DOHH2 (cell line): ENCODE data around the gene CMSS1.

Source experiments
- H3F3A ChIP-seq: fragments of 200-600 bp; sonication (generic), shearing (Covaris generic); 2 replicates; pipeline ENCODE4 v1.6.0; 2016; ENCODE audit warnings: antibody characterized with exemption, mild to moderate bottlenecking; ENCODE audit not compliant: control insufficient read depth, insufficient read depth
- H3K27ac ChIP-seq: fragments of 200-600 bp; sonication (generic); 2 replicates; pipeline ENCODE4 v1.5.1; 2014; ENCODE audit warnings: low read depth, mild to moderate bottlenecking, low read length, moderate library complexity
- H3K27me3 ChIP-seq: fragments of 200-600 bp; sonication (generic); 2 replicates; pipeline ENCODE4 v1.6.1; 2014; ENCODE audit warnings: mild to moderate bottlenecking, low read length, mixed read lengths; ENCODE audit not compliant: control insufficient read depth
- H3K36me3 ChIP-seq: fragments of 200-600 bp; sonication (generic); 2 replicates; pipeline ENCODE4 v1.6.1; 2014; ENCODE audit warnings: mild to moderate bottlenecking, low read length, moderate library complexity, mixed read lengths; ENCODE audit not compliant: control insufficient read depth
- H3K4me1 ChIP-seq: fragments of 200-600 bp; sonication (generic); 2 replicates; pipeline ENCODE4 v1.6.1; 2014; ENCODE audit warnings: mild to moderate bottlenecking, low read length, mixed read lengths; ENCODE audit not compliant: control insufficient read depth
- H3K4me2 ChIP-seq: fragments of 200-600 bp; sonication (generic); 2 replicates; pipeline ENCODE4 v1.6.0; 2014; ENCODE audit warnings: mild to moderate bottlenecking, low read length, moderate library complexity
- H3K4me3 ChIP-seq: fragments of 200-600 bp; sonication (generic); 2 replicates; pipeline ENCODE4 v1.5.1; 2014; ENCODE audit warnings: mild to moderate bottlenecking, low read length, mixed read lengths
- H3K79me2 ChIP-seq: fragments of 200-600 bp; sonication (generic); 2 replicates; pipeline ENCODE4 v1.6.1; 2014; ENCODE audit warnings: mild to moderate bottlenecking, low read length, mixed read lengths; ENCODE audit not compliant: control insufficient read depth
- H3K9me2 ChIP-seq: fragments of 200-600 bp; sonication (generic); replicated peaks from 2 replicates; pipeline ENCODE4 v1.6.1; 2014; ENCODE audit warnings: mild to moderate bottlenecking, low read length, mixed read lengths; ENCODE audit not compliant: control insufficient read depth
- H3K9me3 ChIP-seq: fragments of 200-600 bp; sonication (generic); 2 replicates; pipeline ENCODE4 v1.6.1; 2014; ENCODE audit warnings: antibody characterized with exemption, low read length, mixed read lengths; ENCODE audit not compliant: control insufficient read depth, insufficient read depth
- H4K20me1 ChIP-seq: fragments of 200-600 bp; sonication (generic); 2 replicates; pipeline ENCODE4 v1.6.0; 2014; ENCODE audit warnings: low read depth, mild to moderate bottlenecking, antibody characterized with exemption, low read length, moderate library complexity; ENCODE audit not compliant: control insufficient read depth, insufficient read depth
- EZH2phosphoT487 ChIP-seq: fragments of 200-600 bp; sonication (generic); IDR thresholded peaks from 2 replicates; pipeline ENCODE4 v1.6.1; 2017; ENCODE audit warnings: borderline replicate concordance, mild to moderate bottlenecking, antibody characterized with exemption, low read length, moderate library complexity, mixed read lengths
- TF ChIP-seq, protein P1 (sequence below): fragments of 200-600 bp; sonication (generic); IDR thresholded peaks from one replicate; pipeline ENCODE4 v1.5.1; 2014; ENCODE audit warnings: antibody characterized with exemption, mild to moderate bottlenecking, low read depth, low read length; ENCODE audit not compliant: poor library complexity, severe bottlenecking

The CMSS1 gene

DNA sequence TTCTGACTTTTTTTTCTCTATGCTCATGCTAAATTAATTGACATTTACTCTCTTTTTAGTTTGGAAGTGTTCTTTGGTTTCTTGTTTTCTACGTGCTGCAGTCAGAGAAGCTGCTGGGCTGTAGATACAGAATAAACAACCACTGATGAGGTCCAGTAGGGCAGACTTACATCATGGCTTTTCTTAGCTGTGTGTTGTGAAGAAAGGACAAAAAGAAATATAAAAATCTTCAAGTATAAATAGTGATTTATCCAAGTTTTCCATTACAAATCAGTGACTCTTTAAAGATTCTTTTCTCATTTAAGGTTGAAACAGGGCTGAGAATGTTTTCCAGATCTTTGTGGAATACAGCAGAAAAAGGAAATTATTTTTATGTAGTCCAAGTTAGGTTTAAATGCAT, 122.2 kb downstream of the CMSS1 start:
- Histone ChIP-seq H3K4me1 (peaks cover 14% of the 10 kb centered on the region), H3K4me2 (no peak overlapping the region)
- TF ChIP-seq EZH2phosphoT487: no peak
- TF ChIP-seq, protein P1, sequence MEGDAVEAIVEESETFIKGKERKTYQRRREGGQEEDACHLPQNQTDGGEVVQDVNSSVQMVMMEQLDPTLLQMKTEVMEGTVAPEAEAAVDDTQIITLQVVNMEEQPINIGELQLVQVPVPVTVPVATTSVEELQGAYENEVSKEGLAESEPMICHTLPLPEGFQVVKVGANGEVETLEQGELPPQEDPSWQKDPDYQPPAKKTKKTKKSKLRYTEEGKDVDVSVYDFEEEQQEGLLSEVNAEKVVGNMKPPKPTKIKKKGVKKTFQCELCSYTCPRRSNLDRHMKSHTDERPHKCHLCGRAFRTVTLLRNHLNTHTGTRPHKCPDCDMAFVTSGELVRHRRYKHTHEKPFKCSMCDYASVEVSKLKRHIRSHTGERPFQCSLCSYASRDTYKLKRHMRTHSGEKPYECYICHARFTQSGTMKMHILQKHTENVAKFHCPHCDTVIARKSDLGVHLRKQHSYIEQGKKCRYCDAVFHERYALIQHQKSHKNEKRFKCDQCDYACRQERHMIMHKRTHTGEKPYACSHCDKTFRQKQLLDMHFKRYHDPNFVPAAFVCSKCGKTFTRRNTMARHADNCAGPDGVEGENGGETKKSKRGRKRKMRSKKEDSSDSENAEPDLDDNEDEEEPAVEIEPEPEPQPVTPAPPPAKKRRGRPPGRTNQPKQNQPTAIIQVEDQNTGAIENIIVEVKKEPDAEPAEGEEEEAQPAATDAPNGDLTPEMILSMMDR: no peak

DNA sequence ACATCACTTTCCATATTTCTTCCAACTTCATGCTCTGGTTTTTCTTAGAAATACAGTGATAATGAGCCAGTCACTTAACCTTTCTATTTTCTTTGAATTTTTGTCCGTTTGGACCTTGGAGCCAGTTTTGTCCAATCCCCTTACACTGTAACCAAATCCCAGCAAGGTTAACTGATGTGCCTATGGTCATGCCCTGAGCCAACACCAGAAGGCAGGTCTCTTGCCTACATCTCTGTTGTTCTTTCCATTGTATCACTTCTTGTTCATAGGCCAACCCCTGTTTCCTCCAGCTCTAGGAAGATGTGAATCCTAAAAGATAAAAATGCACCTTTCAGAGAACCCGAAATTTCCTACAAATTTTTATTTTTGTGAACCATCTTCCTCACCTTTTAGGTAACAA, 122.7 kb downstream of the CMSS1 start:
- H3K4me3 ChIP-seq: no peak overlapping the region
- no peaks in the 10 kb centered on the region for H3F3A ChIP-seq
- TF ChIP-seq, protein P1: no peak
- H3K27ac ChIP-seq: no peak overlapping the region
- no peaks in the 10 kb centered on the region for H3K9me3 ChIP-seq
- H3K79me2 ChIP-seq: no peaks in the 10 kb centered on the region
- H3K4me1 ChIP-seq: peaks cover 14% of the 10 kb centered on the region
- no peaks in the 10 kb centered on the region for H3K36me3 ChIP-seq
- H3K27me3 ChIP-seq: no peaks in the 10 kb centered on the region
- H3K9me2 ChIP-seq: no peaks in the 10 kb centered on the region
- H3K4me2 ChIP-seq: no peak overlapping the region
- no peaks in the 10 kb centered on the region for H4K20me1 ChIP-seq

More for the DNA sequence above, 122.2 kb downstream of the CMSS1 start:
- Histone ChIP-seq H3K4me3 (no peak overlapping the region), H3K9me3 (no peaks in the 10 kb centered on the region), H3K79me2 (no peaks in the 10 kb centered on the region), H3K27ac (no peak overlapping the region), H4K20me1 (no peaks in the 10 kb centered on the region), H3K27me3 (no peaks in the 10 kb centered on the region), H3K9me2 (no peaks in the 10 kb centered on the region), H3K36me3 (no peaks in the 10 kb centered on the region), H3F3A (no peaks in the 10 kb centered on the region)

DNA sequence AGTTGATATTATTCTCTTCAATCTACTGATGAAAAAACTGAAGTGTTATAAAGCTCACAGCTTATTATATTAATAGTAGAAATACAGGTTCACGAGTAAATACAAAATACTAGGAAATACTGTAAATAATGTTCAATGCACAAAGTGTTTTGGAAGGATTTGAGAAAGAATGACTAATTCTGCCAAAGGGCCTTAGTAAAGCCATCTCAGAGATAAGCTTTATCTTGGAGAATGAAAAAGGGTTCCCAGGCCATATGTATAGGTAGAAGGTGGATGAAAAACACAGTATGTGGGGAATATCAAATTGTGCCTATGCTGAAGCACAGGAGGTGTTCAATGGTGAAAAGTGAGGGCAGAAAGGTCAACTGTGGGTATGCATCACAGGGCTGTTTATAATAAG, 123.5 kb downstream of the CMSS1 start:
- Histone ChIP-seq H3K4me2 (no peak overlapping the region), H3K79me2 (no peaks in the 10 kb centered on the region), H3K4me1 (peaks cover 14% of the 10 kb centered on the region), H3K36me3 (no peaks in the 10 kb centered on the region), H3F3A (no peaks in the 10 kb centered on the region), H3K27me3 (no peaks in the 10 kb centered on the region), H4K20me1 (no peaks in the 10 kb centered on the region), H3K9me2 (no peaks in the 10 kb centered on the region), H3K4me3 (no peak overlapping the region), H3K9me3 (no peaks in the 10 kb centered on the region), H3K27ac (no peak overlapping the region)
- TF ChIP-seq, protein P1: no peak
- no peak for TF ChIP-seq EZH2phosphoT487
